NCI-H2196 (cell line): ENCODE measurements around the gene NWD2.
"Not testable (repeated sequence)": the region's sequence is repeated elsewhere in the genome, so short reads cannot be mapped to it uniquely, and the experiment has no call there.

Source experiments
- DNase-seq: peaks from one replicate; lab custom pipeline; 2025; ENCODE audit not compliant: unreplicated experiment; lab: John Stamatoyannopoulos, UW

NWD2 gene

GRCh38 chr4:37490391-37491347, 246.1 kb downstream of the NWD2 start:
- DNase-seq, result no peak

GRCh38 chr4:37495353-37495752, 250.8 kb downstream of the NWD2 start:
- not testable (repeated sequence) for DNase-seq
